Spleen (tissue), 11 donors: ENCODE measurements around the gene RBL1. TPM values are rescaled to one million over a fixed set of nuclear protein-coding genes. Genes with fewer than 3 reads are reported as not detected.

Experiments
- DNase-seq: peaks from one replicate; pipeline ENCODE4 v3.0.0-alpha.2; 2020
- H3K27ac ChIP-seq, 8 donors: fragments of 200-600 bp; sonication (generic) in 7 of 8; 1 replicate in 4 of 8; 2 replicates in 4 of 8; pipeline versions ENCODE4 v1.5.0 to v1.8.0; 2016 to 2021; ENCODE audit warnings: inconsistent platforms in 4 of 8, mild to moderate bottlenecking in 4 of 8, moderate library complexity in 1 of 8
- H3K27me3 ChIP-seq, 7 donors: fragments of 200-600 bp; sonication (generic) in 6 of 7; replicated peaks in 1 of 7; 1 replicate in 4 of 7; 2 replicates in 3 of 7; pipeline versions ENCODE4 v1.5.0 to v1.8.0; 2016 to 2021; ENCODE audit warnings: inconsistent platforms in 3 of 7, mild to moderate bottlenecking in 1 of 7
- H3K36me3 ChIP-seq, 6 donors: fragments of 200-600 bp; sonication (generic) in 5 of 6; 1 replicate in 4 of 6; 2 replicates in 2 of 6; pipeline versions ENCODE4 v1.5.0 to v1.8.0; 2016 to 2021; ENCODE audit warnings: inconsistent platforms in 2 of 6
- H3K4me1 ChIP-seq, 6 donors: fragments of 200-600 bp; sonication (generic) in 5 of 6; 1 replicate in 3 of 6; 2 replicates in 3 of 6; pipeline versions ENCODE4 v1.5.0 to v1.8.0; 2016 to 2021; ENCODE audit warnings: inconsistent platforms in 3 of 6
- H3K4me3 ChIP-seq, 8 donors: fragments of 200-600 bp; sonication (generic) in 7 of 8; 1 replicate in 4 of 8; 2 replicates in 4 of 8; pipeline versions ENCODE4 v1.5.0 to v1.8.0; 2016 to 2021; ENCODE audit warnings: inconsistent platforms in 4 of 8, mild to moderate bottlenecking in 4 of 8, moderate library complexity in 2 of 8
- H3K9me3 ChIP-seq, 8 donors: fragments of 200-600 bp; sonication (generic) in 7 of 8; 1 replicate in 4 of 8; 2 replicates in 4 of 8; pipeline versions ENCODE4 v1.5.0 to v1.8.0; 2016 to 2021; ENCODE audit warnings: inconsistent platforms in 4 of 8
- POLR2A ChIP-seq, 3 donors: fragments of 450-650 bp; IDR thresholded peaks; one replicate each; pipeline ENCODE4 v1.5.1; 2017; ENCODE audit warnings: antibody characterized with exemption in 3 of 3, mild to moderate bottlenecking in 1 of 3
- POLR2AphosphoS5 ChIP-seq, 3 donors: sonication (generic); formaldehyde crosslinking; IDR thresholded peaks; one replicate each; pipeline ENCODE4 v1.5.1; 2017; ENCODE audit warnings: antibody characterized with exemption in 3 of 3
- whole genome bisulfite sequencing, 5 donors: extraction: QIAGEN DNeasy Blood & Tissue Kit in 3 of 5; methylation state at CpG; one replicate each; pipeline versions ENCODE4 v1.1.5 to v1.1.7; 2013 to 2018; 5-methylcytosine and 5-hydroxymethylcytosine counted together
- intact Hi-C: fragments of 100-400 bp; cut with DNase I; formaldehyde crosslinking; loops from one replicate; pipeline ENCODE4 v1.15.0; 2023; ENCODE audit warnings: low total_unique reads
- polyA plus RNA-seq, 3 donors: library from polyadenylated mRNA; stranded (reverse); fragments of 200-250 nt; gene quantifications; one replicate each; pipeline ENCODE4 v1.2.1, GENCODE V29; 2013
- total RNA-seq, 7 donors: library from RNA; depleted of rRNA in 3 of 7; stranded (reverse); fragments of >200 nt in 3 of 7; fragmentation: NEBNext Ultra II Directional in 4 of 7; extraction: Animal tissue kit (Norgen Biotek cat#: 25700) in 4 of 7; gene quantifications; one replicate each; pipeline versions ENCODE4 v1.1.0 to v1.2.1, GENCODE V29; 2016 to 2021
- TF ChIP-seq, protein P1 (sequence below), 11 experiments: fragments of 200-600 bp in 7 of 11; fragments of 450-650 bp in 4 of 11; sonication (generic) in 4 of 11; IDR thresholded peaks in 8 of 11; conservative IDR thresholded peaks in 3 of 11; 1 replicate in 7 of 11; 2 replicates in 4 of 11; pipeline versions ENCODE4 v1.4.0 to v1.8.0; 2016 to 2021; ENCODE audit warnings: antibody characterized with exemption in 11 of 11, inconsistent platforms in 4 of 11, mild to moderate bottlenecking in 1 of 11
- donor health status: healthy with polysubstance abuse.
- donor health status: DM: no; HTN: no; CAD: no; lungs with moderate emphysema.
- donor health status: DM: no; HTN: no; CAD: no.
- donor health status: Bipolar disorder and iron deficiency.
- donor health status: healthy.
- donor health status: DM: no; HTN: no; CAD: no.
- donor health status: DM: yes; HTN: yes; CAD: no.

The RBL1 gene
- total and polyA plus RNA-seq, 10 donors, result 1.8 to 18.8 (median 10.8) TPM

- H3K4me1 ChIP-seq, result peaks cover 0 to 36% (median 17%) of the 10 kb centered on the region in 6 donors
- intact Hi-C loops, result no loop called here
- no peak for DNase-seq
- H3K4me3 ChIP-seq, result no peak overlapping the region
- H3K27ac ChIP-seq, result peak overlapping the region in 7 of 8 donors; percentile 4 to 66 (median 53)
- 53 to 80% (median 69%) methylated on average over 3 of the region's 3 CpGs for WGBS, 5 donors
- H3K27me3 ChIP-seq, result no peaks in the 10 kb centered on the region
- TF ChIP-seq POLR2A (IDR thresholded peaks at IDR 0.05), result no peak
- TF ChIP-seq, protein P1, sequence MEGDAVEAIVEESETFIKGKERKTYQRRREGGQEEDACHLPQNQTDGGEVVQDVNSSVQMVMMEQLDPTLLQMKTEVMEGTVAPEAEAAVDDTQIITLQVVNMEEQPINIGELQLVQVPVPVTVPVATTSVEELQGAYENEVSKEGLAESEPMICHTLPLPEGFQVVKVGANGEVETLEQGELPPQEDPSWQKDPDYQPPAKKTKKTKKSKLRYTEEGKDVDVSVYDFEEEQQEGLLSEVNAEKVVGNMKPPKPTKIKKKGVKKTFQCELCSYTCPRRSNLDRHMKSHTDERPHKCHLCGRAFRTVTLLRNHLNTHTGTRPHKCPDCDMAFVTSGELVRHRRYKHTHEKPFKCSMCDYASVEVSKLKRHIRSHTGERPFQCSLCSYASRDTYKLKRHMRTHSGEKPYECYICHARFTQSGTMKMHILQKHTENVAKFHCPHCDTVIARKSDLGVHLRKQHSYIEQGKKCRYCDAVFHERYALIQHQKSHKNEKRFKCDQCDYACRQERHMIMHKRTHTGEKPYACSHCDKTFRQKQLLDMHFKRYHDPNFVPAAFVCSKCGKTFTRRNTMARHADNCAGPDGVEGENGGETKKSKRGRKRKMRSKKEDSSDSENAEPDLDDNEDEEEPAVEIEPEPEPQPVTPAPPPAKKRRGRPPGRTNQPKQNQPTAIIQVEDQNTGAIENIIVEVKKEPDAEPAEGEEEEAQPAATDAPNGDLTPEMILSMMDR (IDR thresholded peaks at IDR 0.05 in 8 of 11, conservative IDR thresholded peaks at IDR 0.05 in 3 of 11), result no peak
- TF ChIP-seq POLR2AphosphoS5 (IDR thresholded peaks at IDR 0.05), result no peak
- H3K9me3 ChIP-seq, result no peaks in the 10 kb centered on the region
- no peaks in the 10 kb centered on the region for H3K36me3 ChIP-seq
These were observed 121.1 kb downstream of the RBL1 start for GRCh38 chr20:36974660-36975059.

GRCh38 chr20:36971103-36971502 is 124.7 kb downstream of the RBL1 start:
- TF ChIP-seq POLR2AphosphoS5 (IDR thresholded peaks at IDR 0.05) (no peak), POLR2A (IDR thresholded peaks at IDR 0.05) (no peak)
- TF ChIP-seq, protein P1 (IDR thresholded peaks at IDR 0.05 in 8 of 11, conservative IDR thresholded peaks at IDR 0.05 in 3 of 11), result no peak
- H3K4me3 ChIP-seq, result no peak overlapping the region
- peaks cover 0 to 54% (median 26%) of the 10 kb centered on the region in 6 donors for H3K4me1 ChIP-seq
- DNase-seq, result no peak
- peak overlapping the region in 1 of 8 donors; percentile 72 for H3K27ac ChIP-seq
- H3K36me3 ChIP-seq, result no peaks in the 10 kb centered on the region
- intact Hi-C loops, result no loop called here
- 85 to 98% (median 88%) methylated on average over 1 of the region's 1 CpG for WGBS, 5 donors
- H3K9me3 ChIP-seq, result no peaks in the 10 kb centered on the region
- H3K27me3 ChIP-seq, result no peaks in the 10 kb centered on the region

DNA sequence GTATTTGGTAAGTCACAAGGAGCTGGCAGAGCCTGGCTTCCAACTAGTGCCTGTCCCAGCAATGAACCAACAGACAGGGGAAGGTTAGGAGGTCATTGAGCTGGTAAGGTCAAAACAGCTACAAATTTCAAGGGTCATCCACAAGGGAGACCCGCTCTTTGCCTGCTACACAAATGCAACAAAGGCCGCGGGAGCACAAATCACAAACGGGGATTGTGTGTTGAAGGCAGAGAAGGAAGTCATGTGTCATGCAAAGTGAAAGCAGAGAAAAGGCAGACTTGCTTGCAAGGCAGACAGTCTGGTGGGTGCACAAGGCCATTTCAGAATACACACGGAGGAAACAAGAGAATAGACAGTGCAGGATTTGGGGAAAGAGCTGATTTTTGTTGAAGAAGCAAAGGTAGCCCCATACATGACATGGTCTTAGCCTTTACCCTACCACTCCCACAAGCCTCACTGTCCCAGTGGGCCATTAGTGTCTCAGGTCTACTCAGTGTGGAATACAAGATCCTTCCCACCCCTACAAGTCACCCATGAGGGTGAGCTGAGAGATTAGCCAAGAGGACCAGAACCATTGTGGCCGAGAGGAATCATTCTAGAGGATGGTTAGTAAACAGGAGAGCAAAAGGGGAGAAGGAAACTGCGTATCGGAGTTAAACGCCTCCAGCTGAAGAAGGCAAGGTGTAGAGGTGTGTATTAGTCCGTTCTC is 126.2 kb downstream of the RBL1 start:
- H3K9me3 ChIP-seq, result no peaks in the 10 kb centered on the region
- DNase-seq, result no peak
- 64 to 72% (median 66%) methylated on average over 10 of the region's 10 CpGs for WGBS, 5 donors
- intact Hi-C loops, result no loop called here
- H3K4me3 ChIP-seq, result no peak overlapping the region
- no peaks in the 10 kb centered on the region for H3K36me3 ChIP-seq
- TF ChIP-seq, protein P1 (IDR thresholded peaks at IDR 0.05 in 8 of 11, conservative IDR thresholded peaks at IDR 0.05 in 3 of 11), result no peak
- TF ChIP-seq POLR2AphosphoS5 (IDR thresholded peaks at IDR 0.05) (peak in 1 of 3 donors; percentile 21), POLR2A (IDR thresholded peaks at IDR 0.05) (no peak)
- H3K4me1 ChIP-seq, result peaks cover 0 to 44% (median 17%) of the 10 kb centered on the region in 6 donors
- H3K27me3 ChIP-seq, result no peaks in the 10 kb centered on the region
- H3K27ac ChIP-seq, result peak overlapping the region in 7 of 8 donors; percentile 21 to 74 (median 64)

DNA sequence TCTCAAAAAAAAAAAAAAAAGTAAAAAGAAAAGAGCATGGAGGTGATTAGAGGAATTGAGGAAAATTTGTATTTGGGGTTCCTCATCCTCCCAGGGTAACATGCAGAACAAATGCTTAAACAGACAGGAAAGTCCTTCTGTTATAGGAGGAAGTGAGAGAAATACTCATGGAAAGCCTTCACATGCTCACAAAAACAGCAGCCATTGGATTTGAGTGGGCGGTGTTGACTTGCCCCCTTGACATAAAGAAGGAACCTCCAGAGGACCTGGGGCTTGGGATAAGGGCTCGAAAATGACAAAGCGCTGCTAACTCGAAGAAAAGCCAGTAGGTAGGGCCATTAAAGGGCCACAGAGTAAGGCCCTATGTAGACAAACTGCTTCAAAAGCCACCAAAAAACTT is 126.7 kb downstream of the RBL1 start:
- Histone ChIP-seq H3K27ac (peak overlapping the region in 7 of 8 donors; percentile 21 to 74 (median 64)), H3K9me3 (no peaks in the 10 kb centered on the region), H3K27me3 (no peaks in the 10 kb centered on the region), H3K36me3 (no peaks in the 10 kb centered on the region), H3K4me3 (no peak overlapping the region), H3K4me1 (peaks cover 0 to 38% (median 13%) of the 10 kb centered on the region in 6 donors)
- intact Hi-C loops, result no loop called here
- TF ChIP-seq POLR2A (IDR thresholded peaks at IDR 0.05), result no peak
- TF ChIP-seq POLR2AphosphoS5 (IDR thresholded peaks at IDR 0.05), result no peak
- TF ChIP-seq, protein P1 (IDR thresholded peaks at IDR 0.05 in 8 of 11, conservative IDR thresholded peaks at IDR 0.05 in 3 of 11), result no peak
- WGBS, 5 donors, result 86 to 96% (median 90%) methylated on average over 4 of the region's 4 CpGs
- no peak for DNase-seq
